GM18951 (cell line): ENCODE results near the gene ARL16.
"Not testable (repeated sequence)": the region's sequence is repeated elsewhere in the genome, so short reads cannot be mapped to it uniquely, and the experiment has no call there.

Experiments used
- POLR2A ChIP-seq: IDR thresholded peaks from 4 replicates; pipeline ENCODE4 v1.6.1; 2011; ENCODE audit warnings: mild to moderate bottlenecking; ENCODE audit not compliant: insufficient read length, insufficient read depth; ENCODE audit errors: extremely low read depth
- in situ Hi-C: fragments of 300-500 bp; cut with MboI; formaldehyde crosslinking; loops from one replicate; pipeline ENCODE4 v1.12.0; 2022; ENCODE audit warnings: low sequenced_read_pairs, mixed read lengths, inconsistent platforms; ENCODE audit not compliant: unreplicated experiment

Gene ARL16

DNA sequence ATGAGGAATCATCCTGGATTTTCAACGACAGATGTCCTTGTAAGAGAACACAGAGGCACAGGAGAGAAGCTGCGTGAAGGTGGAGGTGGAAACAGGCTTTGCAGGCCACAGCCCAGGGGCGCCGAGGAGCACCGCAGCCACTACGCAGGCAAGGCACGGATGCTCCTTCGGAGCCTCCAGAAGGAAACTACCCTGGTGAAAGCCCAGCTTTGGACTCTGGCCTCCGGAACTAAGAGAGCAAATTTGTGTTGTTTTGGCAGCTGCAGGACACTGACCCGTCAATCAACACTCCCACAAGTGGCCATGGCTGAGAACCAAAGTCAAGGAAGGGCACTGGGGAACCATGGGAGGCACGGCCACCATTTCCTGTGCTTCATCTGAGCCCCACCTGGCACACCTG, 3.4 kb downstream of the ARL16 start:
- TF ChIP-seq POLR2A: no peak

DNA sequence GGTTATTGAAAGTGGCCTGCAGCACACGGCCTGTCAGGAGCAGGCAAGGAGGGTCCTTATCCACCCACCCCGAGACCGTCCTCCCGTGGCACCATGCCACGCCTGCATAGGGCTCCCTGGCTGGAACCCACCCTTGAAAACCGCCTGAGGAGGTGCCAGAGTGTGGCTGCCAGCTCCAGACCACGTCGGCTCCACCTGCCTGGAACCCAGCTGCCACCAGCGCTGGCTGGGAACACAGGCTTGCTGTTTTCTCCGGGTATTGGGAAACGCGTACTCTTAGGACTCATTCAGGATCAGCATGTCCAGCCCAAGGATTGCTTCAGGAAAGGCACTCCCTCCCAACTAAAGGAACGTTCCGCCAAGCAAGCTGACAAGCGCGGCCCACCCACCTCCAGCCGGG, 6.7 kb downstream of the ARL16 start:
- in situ Hi-C loops: no loop called here
- no peak for TF ChIP-seq POLR2A

More for the DNA sequence above, 3.4 kb downstream of the ARL16 start:
- in situ Hi-C loops: no loop called here

DNA sequence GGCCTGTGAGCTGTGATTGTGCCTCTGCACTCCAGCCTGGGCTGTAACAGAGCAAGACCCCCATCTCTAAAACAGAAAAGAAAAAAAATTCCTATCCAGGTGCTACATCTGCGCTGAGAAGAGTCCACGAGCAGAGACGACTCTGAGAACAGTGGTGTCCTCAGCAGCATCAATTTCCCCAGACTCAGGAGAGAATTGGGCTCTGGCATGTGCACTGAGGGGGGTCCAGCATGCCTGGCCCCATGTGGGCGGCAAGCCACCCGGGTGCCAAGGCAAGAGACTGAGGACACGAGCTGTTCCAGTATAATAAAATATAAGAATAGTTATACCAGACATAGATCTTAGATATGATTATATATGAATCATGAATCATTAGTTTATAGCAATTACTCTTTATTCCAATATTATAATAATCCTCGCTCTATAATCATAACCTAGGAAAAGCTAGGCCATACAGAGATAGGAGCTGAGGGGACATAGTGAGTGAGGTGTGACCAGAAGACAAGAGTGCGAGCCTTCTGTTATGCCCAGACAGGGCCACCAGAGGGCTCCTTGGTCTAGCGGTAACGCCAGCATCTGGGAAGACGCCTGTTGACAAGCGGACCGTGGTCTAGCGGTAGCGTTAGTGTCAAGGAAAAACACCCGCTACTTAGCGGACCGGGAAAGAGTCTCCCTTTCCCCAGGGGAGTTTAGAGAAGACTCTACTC, 7.9 kb downstream of the ARL16 start:
- in situ Hi-C loops: not testable (repeated sequence)

DNA sequence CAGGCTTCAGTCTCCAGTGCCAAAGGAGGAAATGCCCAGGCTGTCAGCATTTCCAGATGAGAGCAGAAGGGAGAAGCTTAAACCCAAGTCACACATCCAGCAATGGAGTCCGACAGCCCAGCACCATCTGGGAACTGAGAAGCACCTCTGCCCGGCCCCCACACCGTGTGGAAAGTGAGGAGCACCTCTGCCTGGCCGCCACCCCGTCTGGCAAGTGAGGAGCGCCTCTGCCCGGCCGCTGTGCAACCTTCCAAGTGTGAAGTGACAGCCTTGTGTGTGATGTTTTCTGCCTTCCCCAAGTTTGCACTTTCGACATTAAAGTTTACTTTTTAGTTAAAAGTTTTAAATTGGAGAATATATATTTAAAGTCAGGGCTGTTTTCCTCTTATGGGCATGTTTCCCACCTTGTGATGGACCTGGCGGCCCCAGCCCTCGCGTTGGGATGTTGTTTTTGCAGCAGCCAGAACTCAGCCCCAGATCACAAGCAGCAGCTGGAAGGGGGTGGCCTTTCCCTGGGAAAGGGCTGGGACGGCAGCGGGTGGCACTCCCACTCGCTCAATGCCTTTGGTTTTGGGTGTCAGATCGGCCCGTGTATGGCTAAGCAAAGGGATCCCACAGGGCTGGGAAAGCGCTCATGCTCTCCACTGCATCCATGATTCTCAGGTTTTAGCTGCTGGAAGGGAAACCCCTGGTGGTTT, 9.9 kb downstream of the ARL16 start:
- no peak for TF ChIP-seq POLR2A
- in situ Hi-C loops: no loop called here

DNA sequence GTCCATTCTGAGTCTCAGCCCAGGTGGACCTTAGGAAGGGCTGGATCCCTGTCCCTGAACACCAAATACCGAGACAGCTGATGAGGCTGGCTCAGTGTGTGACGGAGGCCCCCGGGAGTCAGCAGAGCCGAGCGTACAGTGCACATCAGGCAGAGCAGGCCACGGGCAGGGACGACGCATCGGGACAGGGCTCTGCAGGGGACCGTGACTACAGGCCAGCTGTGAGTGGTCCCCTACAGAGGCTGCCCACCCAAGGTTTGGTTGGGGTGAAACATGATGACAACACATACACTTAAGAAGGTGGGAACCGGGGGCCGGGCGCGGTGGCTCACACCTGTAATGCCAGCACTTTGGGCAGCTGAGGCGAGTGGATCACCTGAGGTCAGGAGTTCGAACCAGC, 10.6 kb downstream of the ARL16 start:
- in situ Hi-C loops: no loop called here

DNA sequence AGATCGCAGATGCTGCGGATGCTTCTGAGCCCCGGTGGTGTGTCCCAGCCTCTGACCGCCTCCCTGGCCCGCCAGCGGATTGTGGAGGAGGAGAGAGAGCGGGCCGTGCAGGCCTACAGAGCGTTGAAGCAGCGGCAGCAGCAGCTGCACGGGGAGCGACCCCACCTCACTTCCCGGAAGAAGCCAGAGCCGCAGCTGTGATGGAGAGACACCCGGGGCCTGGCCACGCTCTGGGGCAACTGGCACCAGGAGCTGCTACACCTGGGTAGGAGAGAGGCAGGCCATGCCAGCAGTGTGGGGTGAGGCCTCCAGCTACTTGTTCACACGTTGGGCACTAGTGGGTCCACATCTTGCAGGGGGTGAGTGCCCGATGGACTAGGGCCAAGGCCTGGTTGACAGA, 11.1 kb downstream of the ARL16 start:
- in situ Hi-C loops: no loop called here
- TF ChIP-seq POLR2A: no peak

More for the DNA sequence above, 10.6 kb downstream of the ARL16 start:
- TF ChIP-seq POLR2A: no peak

DNA sequence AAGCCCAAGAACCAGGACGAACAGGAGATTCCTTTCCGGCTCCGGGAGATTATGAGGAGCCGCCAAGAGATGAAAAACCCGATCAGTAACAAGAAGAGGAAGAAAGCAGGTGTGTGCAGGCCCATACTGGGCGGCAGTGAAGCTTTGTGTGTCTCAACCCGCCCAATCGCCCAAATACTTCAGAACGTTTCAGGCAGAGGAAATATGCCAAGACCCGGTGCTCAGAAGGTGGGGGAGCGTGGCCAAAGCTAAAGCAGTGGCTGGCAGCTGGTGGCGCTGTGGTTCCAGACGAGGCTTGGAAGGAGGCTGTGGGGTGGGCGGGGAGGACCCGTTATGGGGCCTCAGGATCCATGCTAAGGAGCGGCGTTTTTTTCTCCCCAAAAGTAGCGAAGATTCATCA, 15.8 kb downstream of the ARL16 start:
- in situ Hi-C loops: no loop called here
- no peak for TF ChIP-seq POLR2A

DNA sequence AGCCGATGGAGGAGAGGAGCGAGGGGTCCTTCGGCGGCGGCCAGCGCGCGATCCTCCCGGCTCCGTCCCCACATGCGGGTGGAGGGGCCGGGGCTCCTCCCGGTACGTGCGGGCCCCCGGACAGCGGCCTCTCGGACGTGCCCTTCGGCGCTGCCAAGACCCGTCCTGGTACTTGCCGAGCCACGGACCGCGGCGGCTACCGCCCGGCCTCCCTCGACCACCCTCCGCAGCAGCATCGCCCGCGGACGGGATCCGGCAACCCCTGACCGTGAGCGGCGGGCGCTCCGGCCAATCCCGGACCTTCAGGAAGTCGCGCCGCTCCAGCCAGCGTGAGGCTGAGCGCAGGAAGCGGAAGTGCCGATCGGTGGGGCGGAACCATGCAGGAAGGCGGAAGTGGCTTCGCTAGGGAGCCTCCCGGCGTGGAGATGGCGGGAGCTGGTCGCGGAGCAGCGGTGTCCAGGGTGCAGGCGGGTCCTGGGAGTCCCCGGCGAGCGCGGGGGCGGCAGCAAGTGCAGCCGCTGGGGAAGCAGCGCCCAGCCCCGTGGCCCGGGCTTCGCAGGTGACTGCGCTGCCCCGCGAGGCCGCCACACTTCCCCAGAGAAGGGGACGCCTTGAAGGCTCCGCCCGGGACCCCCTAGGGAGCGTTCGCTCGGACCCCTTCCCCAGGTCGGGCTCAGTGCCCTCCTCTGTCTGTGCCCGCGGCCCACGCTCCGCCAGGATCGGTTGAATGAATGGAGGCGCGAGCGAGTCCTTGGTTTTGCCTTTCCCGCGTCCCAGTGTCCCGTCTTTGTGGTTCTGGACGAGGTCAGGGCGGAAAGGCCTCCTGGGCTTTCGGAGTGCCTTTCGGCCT, 17.0 kb downstream of the ARL16 start, which contains the start of the genes CCDC137 and OXLD1:
Gene CCDC137, plus strand, starts transcription at position 396 of the 850 bp plus-strand sequence. Its CDS starts 30 bp downstream, at position 426.
Gene OXLD1, minus strand, starts transcription at position 264 of the 850 bp plus-strand sequence. Its CDS starts 28 bp downstream, at position 236.
- TF ChIP-seq POLR2A: peak; percentile 97
- in situ Hi-C loops: no loop called here

DNA sequence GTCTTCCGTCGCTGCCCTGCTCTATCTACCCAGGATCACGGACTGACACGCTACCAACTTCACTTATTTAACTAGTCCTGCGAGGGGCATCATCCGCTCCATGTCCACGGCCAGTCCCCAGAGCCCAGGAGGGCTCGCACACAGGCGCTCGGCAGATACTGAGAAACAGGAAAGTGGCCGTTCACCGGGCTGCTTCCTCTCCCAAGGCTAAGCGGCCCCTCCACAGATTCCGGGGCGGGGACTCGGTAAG, 17.6 kb downstream of the ARL16 start:
- TF ChIP-seq POLR2A: no peak
- in situ Hi-C loops: no loop called here

DNA sequence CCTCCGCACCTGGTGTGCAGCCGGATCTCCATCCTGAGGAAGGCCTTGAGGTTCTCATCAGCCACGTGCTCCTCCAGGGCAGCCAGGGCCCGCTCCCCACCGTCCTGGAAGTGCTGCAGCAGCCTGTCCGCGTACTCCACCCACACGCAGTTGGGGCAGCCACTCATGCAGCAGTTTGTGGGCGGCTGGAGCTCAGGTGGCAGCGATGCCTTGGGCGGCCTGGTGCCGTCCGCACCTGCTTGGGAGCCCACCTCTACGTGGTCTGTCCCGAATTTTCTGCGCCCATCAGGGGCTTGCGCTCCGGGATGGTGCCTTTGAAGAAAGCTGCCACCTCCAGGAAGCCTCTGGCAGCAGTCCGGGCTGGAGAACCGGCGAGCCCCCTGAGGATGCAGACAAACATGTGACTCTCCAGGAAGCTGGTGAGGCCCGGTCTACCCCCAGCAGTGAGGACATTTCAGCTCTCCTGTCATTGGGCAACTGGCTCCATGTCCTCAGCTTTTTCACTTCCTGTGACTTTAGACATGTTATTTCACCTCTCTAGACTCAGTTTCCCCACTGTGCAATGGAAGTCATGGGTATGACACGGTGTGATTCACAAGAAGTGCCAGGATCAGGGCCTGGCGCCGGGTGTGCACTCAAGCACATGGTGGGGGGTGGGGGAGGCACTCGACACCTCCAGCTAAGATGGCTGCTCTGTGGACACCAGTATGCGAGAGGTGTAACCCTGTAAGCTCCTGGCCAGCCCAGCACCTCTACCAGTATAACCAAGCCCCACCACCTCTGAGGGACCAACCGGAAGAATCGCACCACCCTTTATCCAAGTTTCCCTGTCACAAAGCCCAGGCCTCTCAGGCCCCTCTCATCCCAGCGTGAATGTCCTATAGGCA, 18.1 kb downstream of the ARL16 start:
- in situ Hi-C loops: no loop called here
- no peak for TF ChIP-seq POLR2A

DNA sequence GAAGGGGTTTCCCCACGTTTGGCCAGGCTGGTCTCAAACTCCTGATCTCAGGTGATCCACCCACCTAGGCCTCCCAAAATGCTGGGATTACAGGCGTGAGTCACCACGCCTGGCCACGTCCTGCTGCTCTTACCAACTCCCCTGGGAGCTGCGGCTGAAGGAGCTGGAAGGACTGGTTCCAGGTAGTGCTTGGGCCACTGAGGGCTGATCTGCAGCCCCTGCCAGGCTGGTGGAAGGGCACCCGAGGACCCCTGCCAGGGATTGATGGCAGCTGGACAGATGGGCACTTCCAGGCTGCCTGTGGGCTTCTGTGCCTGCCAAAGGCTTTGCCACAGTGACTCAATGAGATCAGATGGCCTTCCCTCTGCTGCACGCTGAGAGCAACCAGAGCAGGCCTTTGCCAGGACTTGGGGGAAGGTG, 19.5 kb downstream of the ARL16 start:
- in situ Hi-C loops: no loop called here
- TF ChIP-seq POLR2A: no peak

DNA sequence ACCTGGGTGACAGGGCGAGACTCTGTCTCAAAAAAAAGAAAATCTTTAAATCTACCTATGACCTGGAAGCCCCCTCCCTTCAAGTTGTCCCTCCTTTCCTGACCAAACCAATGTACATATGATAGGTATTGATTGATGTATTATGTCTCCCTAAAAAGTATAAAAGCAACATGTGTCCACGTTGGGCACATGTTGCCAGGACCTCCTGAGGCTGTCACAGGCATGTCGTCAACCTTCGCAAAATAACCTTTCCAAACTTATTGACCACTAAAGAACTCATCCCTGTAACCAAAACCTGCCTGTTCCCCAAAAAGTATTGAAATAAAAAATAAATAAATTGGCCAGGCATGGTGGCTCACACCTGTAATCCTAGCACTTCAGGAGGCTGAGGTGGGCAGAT, 21.6 kb downstream of the ARL16 start:
- in situ Hi-C loops: no loop called here
- TF ChIP-seq POLR2A: no peak

DNA sequence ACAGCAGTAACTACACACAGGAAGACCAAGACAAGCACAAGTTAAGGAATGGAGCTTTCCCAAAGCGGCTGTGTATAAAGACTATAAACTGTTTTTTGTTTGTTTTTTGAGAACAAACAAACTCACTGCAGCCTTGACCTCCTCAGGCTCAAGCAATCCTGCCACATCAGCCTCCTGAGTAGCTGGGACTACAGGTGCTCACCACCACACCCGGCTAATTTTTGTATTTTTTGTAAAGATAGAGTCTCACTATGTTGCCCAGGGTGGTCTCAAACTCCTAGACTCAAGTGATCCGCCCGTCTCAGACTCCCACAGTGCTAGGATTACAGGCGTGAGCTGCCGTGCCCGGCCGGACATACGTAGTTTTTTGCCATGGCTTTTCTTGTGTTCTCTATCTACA, 23.2 kb downstream of the ARL16 start:
- in situ Hi-C loops: no loop called here
- no peak for TF ChIP-seq POLR2A
